Measurements from ENCODE around the gene MYLK4. TPM values are rescaled to one million over a fixed set of nuclear protein-coding genes. Genes with fewer than 3 reads are reported as not detected.

MYLK4 gene
- total and polyA plus RNA-seq, 2 of the 13 experiments (the other 11 are each of a cell fraction or from before 2014, with no cell fraction given) = 0.26 to 0.29 TPM

DNA sequence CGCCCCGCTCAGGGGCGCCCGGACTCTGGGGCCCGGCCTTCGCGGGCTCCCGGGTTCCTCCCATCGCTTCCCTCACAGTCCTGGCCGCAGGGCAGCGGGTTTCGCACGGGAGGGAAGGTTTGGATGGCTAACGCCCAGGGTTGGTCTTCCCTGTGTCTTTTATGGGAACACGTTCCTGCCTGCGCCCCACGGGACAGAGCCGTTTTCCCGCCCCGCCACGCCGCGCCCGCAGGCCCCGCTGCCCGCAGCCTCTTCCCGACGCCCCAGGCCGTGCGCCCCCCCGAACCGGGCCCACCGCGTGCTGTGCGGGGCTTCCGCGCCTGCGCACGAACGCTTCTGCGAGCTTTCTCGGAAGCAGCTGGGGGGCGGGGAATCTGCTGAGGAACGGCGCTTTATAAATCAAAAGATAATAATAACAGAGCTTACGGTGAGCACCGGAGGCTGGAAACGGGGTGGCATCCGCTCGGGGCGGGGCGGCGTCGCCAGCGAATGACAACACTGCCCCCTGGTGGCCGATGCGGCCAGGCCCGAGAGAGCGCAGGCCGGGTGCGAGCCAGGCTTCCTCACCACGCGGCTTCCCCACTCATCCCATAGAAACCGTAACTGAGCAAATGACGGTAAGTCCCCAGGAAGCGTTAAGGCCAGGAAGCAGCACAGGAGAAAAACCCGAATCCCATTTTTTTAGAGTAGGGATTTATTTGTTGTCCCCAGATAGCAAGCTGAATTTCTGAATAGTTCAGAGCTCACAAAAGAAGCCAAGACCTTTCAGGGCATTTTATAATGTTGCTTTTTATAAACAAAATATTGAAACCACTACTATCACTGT is 116.4 kb downstream of the MYLK4 start (continued):
- TF ChIP-seq KLF12 (CRISPR knock-in tag; IDR thresholded peaks at IDR 0.05; ENCODE audit: borderline replicate concordance) = peak; percentile 80; the same call in 1 of the 2 replicates
- peak in 1 of 2 experiments; percentile 63; a peak in 1 of 4 replicates for TF ChIP-seq KLF16 (CRISPR knock-in tag; IDR thresholded peaks at IDR 0.05)
- 0 out of 2 replicates have a peak, but pooled peaks have one; percentile 68 for TF ChIP-seq ZNF580 (CRISPR knock-in tag; IDR thresholded peaks at IDR 0.05; ENCODE audit: borderline replicate concordance, low read depth)
- TF ChIP-seq FIP1L1 (IDR thresholded peaks at IDR 0.05; ENCODE audit: borderline replicate concordance, insufficient read depth, low read depth, low read length) = no peak
- no peak for TF ChIP-seq KLF6 (CRISPR knock-in tag; IDR thresholded peaks at IDR 0.05)
- TF ChIP-seq, protein P1, sequence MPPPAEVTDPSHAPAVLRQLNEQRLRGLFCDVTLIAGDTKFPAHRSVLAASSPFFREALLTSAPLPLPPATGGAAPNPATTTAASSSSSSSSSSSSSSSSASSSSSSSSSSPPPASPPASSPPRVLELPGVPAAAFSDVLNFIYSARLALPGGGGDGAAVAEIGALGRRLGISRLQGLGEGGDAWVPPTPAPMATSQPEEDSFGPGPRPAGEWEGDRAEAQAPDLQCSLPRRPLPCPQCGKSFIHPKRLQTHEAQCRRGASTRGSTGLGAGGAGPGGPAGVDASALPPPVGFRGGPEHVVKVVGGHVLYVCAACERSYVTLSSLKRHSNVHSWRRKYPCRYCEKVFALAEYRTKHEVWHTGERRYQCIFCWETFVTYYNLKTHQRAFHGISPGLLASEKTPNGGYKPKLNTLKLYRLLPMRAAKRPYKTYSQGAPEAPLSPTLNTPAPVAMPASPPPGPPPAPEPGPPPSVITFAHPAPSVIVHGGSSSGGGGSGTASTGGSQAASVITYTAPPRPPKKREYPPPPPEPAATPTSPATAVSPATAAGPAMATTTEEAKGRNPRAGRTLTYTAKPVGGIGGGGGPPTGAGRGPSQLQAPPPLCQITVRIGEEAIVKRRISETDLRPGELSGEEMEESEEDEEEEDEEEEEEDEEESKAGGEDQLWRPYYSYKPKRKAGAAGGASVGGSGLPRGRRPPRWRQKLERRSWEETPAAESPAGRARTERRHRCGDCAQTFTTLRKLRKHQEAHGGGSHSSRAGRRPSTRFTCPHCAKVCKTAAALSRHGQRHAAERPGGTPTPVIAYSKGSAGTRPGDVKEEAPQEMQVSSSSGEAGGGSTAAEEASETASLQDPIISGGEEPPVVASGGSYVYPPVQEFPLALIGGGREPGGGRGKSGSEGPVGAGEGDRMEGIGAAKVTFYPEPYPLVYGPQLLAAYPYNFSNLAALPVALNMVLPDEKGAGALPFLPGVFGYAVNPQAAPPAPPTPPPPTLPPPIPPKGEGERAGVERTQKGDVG (CRISPR knock-in tag; IDR thresholded peaks at IDR 0.05; ENCODE audit: borderline replicate concordance) = no peak
- TF ChIP-seq SALL1 (CRISPR knock-in tag; IDR thresholded peaks at IDR 0.05) = peak; percentile 87
- TF ChIP-seq PBX2 (CRISPR knock-in tag; IDR thresholded peaks at IDR 0.05) = no peak
- TF ChIP-seq NRL (CRISPR knock-in tag; IDR thresholded peaks at IDR 0.05; ENCODE audit: borderline replicate concordance) = peak; percentile 60; the same call in 1 of the 2 replicates
- peak; percentile 84; the same call in 1 of the 2 replicates for TF ChIP-seq MYC (CRISPR knock-in tag; IDR thresholded peaks at IDR 0.05; ENCODE audit: borderline replicate concordance)
- no peak for TF ChIP-seq REXO4 (CRISPR knock-in tag; IDR thresholded peaks at IDR 0.05; ENCODE audit: borderline replicate concordance)
- TF ChIP-seq NFE2L1 (CRISPR knock-in tag; IDR thresholded peaks at IDR 0.05; ENCODE audit: borderline replicate concordance) = no peak
- peak; percentile 46; the same call in 1 of the 2 replicates for TF ChIP-seq TOPORS (CRISPR knock-in tag; IDR thresholded peaks at IDR 0.05)
- TF ChIP-seq NBN (conservative IDR thresholded peaks at IDR 0.05) = no peak
- no peak for TF ChIP-seq JDP2 (CRISPR knock-in tag; IDR thresholded peaks at IDR 0.05; ENCODE audit: borderline replicate concordance)
- peak; percentile 67; the same call in 1 of the 2 replicates for TF ChIP-seq ZNF235 (CRISPR knock-in tag; IDR thresholded peaks at IDR 0.05; ENCODE audit: borderline replicate concordance)
- peak; percentile 64; the same call in 1 of the 2 replicates for TF ChIP-seq ZNF556 (CRISPR knock-in tag; IDR thresholded peaks at IDR 0.05; ENCODE audit: borderline replicate concordance)
- TF ChIP-seq ZNF549 (CRISPR knock-in tag; IDR thresholded peaks at IDR 0.05) = no peak
- no peak; the same call in 1 of the 2 replicates for TF ChIP-seq CBX5 (CRISPR knock-in tag; IDR thresholded peaks at IDR 0.05; ENCODE audit: borderline replicate concordance)
- TF ChIP-seq ZNF431 (CRISPR knock-in tag; IDR thresholded peaks at IDR 0.05; ENCODE audit: borderline replicate concordance, low read depth) = no peak
- no peak for TF ChIP-seq CHD2 (IDR thresholded peaks at IDR 0.05; ENCODE audit: low read depth, low read length)
- no peak for TF ChIP-seq FOXK1 (CRISPR knock-in tag; IDR thresholded peaks at IDR 0.05; ENCODE audit: borderline replicate concordance, low read depth)
- no peak for TF ChIP-seq CERS6 (CRISPR knock-in tag; IDR thresholded peaks at IDR 0.05)
- no peak for TF ChIP-seq FLYWCH1 (CRISPR knock-in tag; IDR thresholded peaks at IDR 0.05)

All from HepG2 (cell line).